Psoas muscle (tissue), 8 donors: ENCODE results near the gene ALAS1. TPM values are rescaled to one million over a fixed set of nuclear protein-coding genes. Genes with fewer than 3 reads are reported as not detected.

ENCODE experiments used
- ATAC-seq, 4 donors: fragments of 200-7000 bp; cut with Tn5 transposase; one replicate each; pipeline ENCODE4 v1.9.1; 2020; ENCODE audit warnings: moderate library complexity in 3 of 4, mild to moderate bottlenecking in 2 of 4
- DNase-seq, 2 donors: peaks; one replicate each; pipeline ENCODE4 v3.0.0-alpha.2; 2020
- H3K27ac ChIP-seq: fragments of 200-600 bp; one replicate; pipeline ENCODE4 v1.8.0; 2022
- H3K27me3 ChIP-seq, 3 donors: fragments of 200-600 bp in 1 of 3; one replicate each; pipeline versions ENCODE4 v1.6.1 to v1.8.0; 2013 to 2022; ENCODE audit warnings: low read length in 2 of 3, mild to moderate bottlenecking in 2 of 3, moderate library complexity in 1 of 3; ENCODE audit not compliant: insufficient read depth in 3 of 3
- H3K36me3 ChIP-seq, 2 donors: fragments of 200-600 bp in 1 of 2; one replicate each; pipeline versions ENCODE4 v1.6.1 to v1.8.0; 2013 to 2022; ENCODE audit warnings: low read depth in 1 of 2, mild to moderate bottlenecking in 1 of 2, moderate library complexity in 1 of 2; ENCODE audit not compliant: insufficient read depth in 1 of 2
- H3K4me1 ChIP-seq: fragments of 200-600 bp; one replicate; pipeline ENCODE4 v1.8.0; 2022
- H3K4me3 ChIP-seq: fragments of 200-600 bp; one replicate; pipeline ENCODE4 v1.8.0; 2022; ENCODE audit warnings: mild to moderate bottlenecking
- H3K9me3 ChIP-seq: fragments of 200-600 bp; one replicate; pipeline ENCODE4 v1.8.0; 2022
- WGBS, 3 donors: extraction: QIAGEN DNeasy Blood & Tissue Kit; methylation state at CpG; one replicate each; pipeline versions ENCODE4 v1.1.6 to v1.1.7; 2013; 5-methylcytosine and 5-hydroxymethylcytosine counted together
- intact Hi-C, 2 donors: fragments of 100-400 bp; cut with DNase I; formaldehyde crosslinking; loops; one replicate each; pipeline versions ENCODE4 v1.11.0 to v1.14.2; 2022
- polyA plus RNA-seq, 3 donors: library from polyadenylated mRNA; stranded (reverse); fragments of 200-250 nt; gene quantifications; one replicate each; pipeline ENCODE4 v1.2.3, GENCODE V29; 2013
- total RNA-seq, 4 donors: library from RNA; stranded (reverse); fragmentation: NEBNext Ultra II Directional in 2 of 4; extraction: Animal tissue kit (Norgen Biotek cat#: 25700) in 2 of 4; gene quantifications; one replicate each; pipeline versions ENCODE4 v1.2.1 to v1.2.4, GENCODE V29; 2021 to 2023
- TF ChIP-seq, protein P1 (sequence below): fragments of 200-600 bp; IDR thresholded peaks from one replicate; pipeline ENCODE4 v1.8.0; 2022; ENCODE audit warnings: antibody characterized with exemption
- donor health status: healthy with polysubstance abuse.
- donor health status: DM: no; HTN: no; CAD: no; lungs with moderate emphysema.
- donor health status: Bipolar disorder and iron deficiency.
- donor health status: healthy.
- donor health status: DM: yes; HTN: yes; CAD: no.
- donor health status: DM: no; HTN: no; CAD: no.
- donor health status: DM: no; HTN: no; CAD: no.
- donor health status: DM: yes; HTN: yes; CAD: no.

The ALAS1 gene
- total and polyA plus RNA-seq, 7 donors = 50.1 to 138 (median 75.2) TPM

- intact Hi-C loops = no loop called here
- peak; percentile 55 to 74 for DNase-seq
- Histone ChIP-seq H3K27me3 (no peaks in the 10 kb centered on the region), H3K9me3 (no peaks in the 10 kb centered on the region), H3K36me3 (peaks cover 0 to 26% of the 10 kb centered on the region in 2 donors), H3K27ac (peak within 1 kb of the TSS; percentile 61), H3K4me3 (peak within 1 kb of the TSS; percentile 70), H3K4me1 (peaks cover 16% of the 10 kb centered on the region)
- whole genome bisulfite sequencing, 3 donors = 1 to 3% (median 2%) methylated on average over 68 to 98 of the region's 98 CpGs
- peak; percentile 20 to 44 (median 32) for ATAC-seq
- TF ChIP-seq, protein P1, sequence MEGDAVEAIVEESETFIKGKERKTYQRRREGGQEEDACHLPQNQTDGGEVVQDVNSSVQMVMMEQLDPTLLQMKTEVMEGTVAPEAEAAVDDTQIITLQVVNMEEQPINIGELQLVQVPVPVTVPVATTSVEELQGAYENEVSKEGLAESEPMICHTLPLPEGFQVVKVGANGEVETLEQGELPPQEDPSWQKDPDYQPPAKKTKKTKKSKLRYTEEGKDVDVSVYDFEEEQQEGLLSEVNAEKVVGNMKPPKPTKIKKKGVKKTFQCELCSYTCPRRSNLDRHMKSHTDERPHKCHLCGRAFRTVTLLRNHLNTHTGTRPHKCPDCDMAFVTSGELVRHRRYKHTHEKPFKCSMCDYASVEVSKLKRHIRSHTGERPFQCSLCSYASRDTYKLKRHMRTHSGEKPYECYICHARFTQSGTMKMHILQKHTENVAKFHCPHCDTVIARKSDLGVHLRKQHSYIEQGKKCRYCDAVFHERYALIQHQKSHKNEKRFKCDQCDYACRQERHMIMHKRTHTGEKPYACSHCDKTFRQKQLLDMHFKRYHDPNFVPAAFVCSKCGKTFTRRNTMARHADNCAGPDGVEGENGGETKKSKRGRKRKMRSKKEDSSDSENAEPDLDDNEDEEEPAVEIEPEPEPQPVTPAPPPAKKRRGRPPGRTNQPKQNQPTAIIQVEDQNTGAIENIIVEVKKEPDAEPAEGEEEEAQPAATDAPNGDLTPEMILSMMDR = no peak
Measured at GRCh38 chr3:52245322-52246263, 47.6 kb downstream of the ALAS1 start, which contains the start of gene PPM1M. TSS of gene PPM1M (plus strand) at chr3:52245759. CDS start at chr3:52245825, 66 bp downstream.

DNA sequence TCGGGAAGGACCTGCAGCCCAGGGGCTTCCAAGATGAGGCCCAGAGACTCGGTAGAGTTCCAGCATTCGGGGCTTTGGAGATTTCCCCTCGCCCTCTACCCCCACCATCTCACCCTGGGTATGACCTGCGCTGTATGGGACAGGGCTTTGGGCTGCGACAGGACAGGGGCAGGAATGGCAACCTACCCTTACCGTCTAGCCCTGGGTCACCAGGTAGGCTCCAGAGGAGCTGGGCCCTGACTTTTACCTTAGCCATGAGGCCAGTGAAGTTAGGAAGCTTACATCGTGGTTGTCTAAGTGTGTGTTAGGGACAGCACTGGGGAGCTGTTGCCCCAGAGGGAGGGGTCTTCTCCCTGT lies 48.3 kb downstream of the ALAS1 start:
- H3K27me3 ChIP-seq = no peaks in the 10 kb centered on the region
- no peaks in the 10 kb centered on the region for H3K9me3 ChIP-seq
- DNase-seq (no peak), ATAC-seq (peak in 3 of 4 donors; percentile 4 to 15 (median 8))
- WGBS, 3 donors = 28 to 33% (median 30%) methylated on average over 8 of the region's 8 CpGs
- H3K36me3 ChIP-seq = peaks cover 0 to 33% of the 10 kb centered on the region in 2 donors
- TF ChIP-seq, protein P1 = no peak
- H3K27ac ChIP-seq = peak overlapping the region; percentile 61
- H3K4me1 ChIP-seq = peaks cover 18% of the 10 kb centered on the region
- peak overlapping the region; percentile 70 for H3K4me3 ChIP-seq
- intact Hi-C loops = no loop called here

GRCh38 chr3:52246728-52247408 lies 48.9 kb downstream of the ALAS1 start:
- ATAC-seq = peak in 2 of 4 donors; percentile 10 to 23
- Histone ChIP-seq H3K4me1 (peaks cover 24% of the 10 kb centered on the region), H3K36me3 (peaks cover 0 to 39% of the 10 kb centered on the region in 2 donors), H3K27ac (no peak overlapping the region), H3K27me3 (no peaks in the 10 kb centered on the region), H3K9me3 (no peaks in the 10 kb centered on the region), H3K4me3 (peak overlapping the region; percentile 70)
- 69 to 82% (median 74%) methylated on average over 14 of the region's 14 CpGs for WGBS, 3 donors
- TF ChIP-seq, protein P1 = no peak
- intact Hi-C loops = no loop called here
- peak in 1 of 2 donors; percentile 14 for DNase-seq

GRCh38 chr3:52247409-52248164 lies 49.6 kb downstream of the ALAS1 start:
- Histone ChIP-seq H3K4me3 (no peak overlapping the region), H3K27me3 (no peaks in the 10 kb centered on the region), H3K9me3 (no peaks in the 10 kb centered on the region), H3K36me3 (peaks cover 0 to 46% of the 10 kb centered on the region in 2 donors), H3K4me1 (peaks cover 29% of the 10 kb centered on the region), H3K27ac (no peak overlapping the region)
- WGBS, 3 donors = 91 to 94% (median 91%) methylated on average over 7 of the region's 7 CpGs
- intact Hi-C loops = no loop called here
- TF ChIP-seq, protein P1 = no peak
- ATAC-seq = no peak
- DNase-seq = no peak
